22Rv1 (cell line): ENCODE results near the gene C19orf25.

Experiments used
- H3K27ac ChIP-seq: fragments of 450-650 bp; 2 replicates; pipeline ENCODE4 v1.5.1; 2017
- ZFX ChIP-seq: fragments of 450-650 bp; IDR thresholded peaks from 2 replicates; pipeline ENCODE4 v1.6.1; 2017; ENCODE audit warnings: antibody characterized with exemption, borderline replicate concordance
- TF ChIP-seq, protein P1 (sequence below): fragments of 450-650 bp; IDR thresholded peaks from 2 replicates; pipeline ENCODE4 v1.5.1; 2017; ENCODE audit warnings: mild to moderate bottlenecking

C19orf25 gene

GRCh38 chr19:1450735-1451731, 28.0 kb downstream of the C19orf25 start:
- no peak overlapping the region for H3K27ac ChIP-seq
- TF ChIP-seq, protein P1, sequence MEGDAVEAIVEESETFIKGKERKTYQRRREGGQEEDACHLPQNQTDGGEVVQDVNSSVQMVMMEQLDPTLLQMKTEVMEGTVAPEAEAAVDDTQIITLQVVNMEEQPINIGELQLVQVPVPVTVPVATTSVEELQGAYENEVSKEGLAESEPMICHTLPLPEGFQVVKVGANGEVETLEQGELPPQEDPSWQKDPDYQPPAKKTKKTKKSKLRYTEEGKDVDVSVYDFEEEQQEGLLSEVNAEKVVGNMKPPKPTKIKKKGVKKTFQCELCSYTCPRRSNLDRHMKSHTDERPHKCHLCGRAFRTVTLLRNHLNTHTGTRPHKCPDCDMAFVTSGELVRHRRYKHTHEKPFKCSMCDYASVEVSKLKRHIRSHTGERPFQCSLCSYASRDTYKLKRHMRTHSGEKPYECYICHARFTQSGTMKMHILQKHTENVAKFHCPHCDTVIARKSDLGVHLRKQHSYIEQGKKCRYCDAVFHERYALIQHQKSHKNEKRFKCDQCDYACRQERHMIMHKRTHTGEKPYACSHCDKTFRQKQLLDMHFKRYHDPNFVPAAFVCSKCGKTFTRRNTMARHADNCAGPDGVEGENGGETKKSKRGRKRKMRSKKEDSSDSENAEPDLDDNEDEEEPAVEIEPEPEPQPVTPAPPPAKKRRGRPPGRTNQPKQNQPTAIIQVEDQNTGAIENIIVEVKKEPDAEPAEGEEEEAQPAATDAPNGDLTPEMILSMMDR, result no peak
- TF ChIP-seq ZFX, result no peak

- TF ChIP-seq, protein P1, result no peak
- no peak for TF ChIP-seq ZFX
- H3K27ac ChIP-seq, result peak within 1 kb of the TSS; percentile 43
Observed at GRCh38 chr19:1449467-1450442, 29.3 kb downstream of the C19orf25 start, which contains the start of gene APC2. Gene APC2 (plus strand): TSS chr19:1450121. CDS start chr19:1453002, 2,881 bp downstream.

GRCh38 chr19:1447944-1448343, 31.1 kb downstream of the C19orf25 start:
- no peak for TF ChIP-seq ZFX
- TF ChIP-seq, protein P1, result no peak
- H3K27ac ChIP-seq, result no peak overlapping the region

- no peak overlapping the region for H3K27ac ChIP-seq
- no peak for TF ChIP-seq ZFX
- TF ChIP-seq, protein P1, result no peak
Observed at GRCh38 chr19:1447504-1447903, 31.5 kb downstream of the C19orf25 start.

DNA sequence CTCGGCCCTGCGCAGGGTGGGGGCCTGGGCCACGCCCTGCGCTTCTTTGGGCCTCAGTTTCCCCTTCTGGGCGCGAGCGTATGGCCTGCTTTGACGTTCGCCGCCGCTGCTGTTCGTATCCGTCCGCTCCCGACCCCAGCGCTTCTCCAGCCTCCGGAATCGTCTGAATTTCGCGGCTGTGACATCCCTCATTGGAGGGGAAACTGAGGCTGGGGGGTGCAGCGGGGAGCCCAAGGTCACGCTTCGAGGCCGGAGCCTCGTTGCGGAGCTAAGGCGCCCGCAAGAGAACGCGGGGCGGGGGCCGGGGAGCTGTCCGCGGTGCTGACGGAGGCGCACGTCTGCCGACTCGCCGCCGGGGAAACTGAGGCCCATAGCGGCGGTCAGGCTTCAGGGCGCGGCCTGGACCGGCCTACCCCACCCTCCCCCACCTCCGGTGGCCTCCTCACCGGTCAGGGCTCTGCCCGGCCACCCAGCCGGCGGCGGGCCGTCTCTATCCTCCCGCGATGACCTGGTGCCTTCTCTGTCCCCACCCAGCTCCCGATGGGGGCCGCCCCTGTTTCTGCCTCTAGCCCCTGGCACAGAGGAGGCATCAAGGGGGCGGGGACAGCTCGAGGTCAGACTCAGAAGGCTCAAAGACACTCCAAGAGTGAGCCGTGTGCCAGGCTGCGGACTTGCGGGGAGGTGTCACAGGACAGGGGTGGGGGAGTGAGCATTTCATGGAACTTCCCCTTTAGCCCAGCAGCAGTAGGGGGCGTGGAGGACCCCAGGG, 32.1 kb downstream of the C19orf25 start:
- no peak for TF ChIP-seq ZFX
- TF ChIP-seq, protein P1, result no peak
- no peak overlapping the region for H3K27ac ChIP-seq

GRCh38 chr19:1445932-1446712, 32.9 kb downstream of the C19orf25 start:
- no peak overlapping the region for H3K27ac ChIP-seq
- TF ChIP-seq, protein P1, result no peak
- TF ChIP-seq ZFX, result no peak
